ENCODE data around the gene ERCC6.
A peak's percentile ranks its signal among the peaks of the same experiment; 100 is the strongest.

Gene ERCC6

GRCh38 chr10:49538381-49539319 is at the start of gene ERCC6:
ERCC6 (minus strand) TSS chr10:49539121.
- TF ChIP-seq, protein P1, sequence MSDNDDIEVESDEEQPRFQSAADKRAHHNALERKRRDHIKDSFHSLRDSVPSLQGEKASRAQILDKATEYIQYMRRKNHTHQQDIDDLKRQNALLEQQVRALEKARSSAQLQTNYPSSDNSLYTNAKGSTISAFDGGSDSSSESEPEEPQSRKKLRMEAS (IDR thresholded peaks at IDR 0.05), result peak; percentile 96
- TF ChIP-seq CREB1 (IDR thresholded peaks at IDR 0.05; ENCODE audit: low read depth) (no peak), NFIC (IDR thresholded peaks at IDR 0.05) (no peak), RAD21 (IDR thresholded peaks at IDR 0.05; ENCODE audit: low read depth) (no peak), ZBTB7A (IDR thresholded peaks at IDR 0.05; ENCODE audit: low read depth) (no peak), FOXM1 (IDR thresholded peaks at IDR 0.05; ENCODE audit: borderline replicate concordance, low read depth) (peak; percentile 27; the same call in 1 of the 2 replicates), REST (IDR thresholded peaks at IDR 0.05; ENCODE audit: low read depth) (no peak), EGR1 (IDR thresholded peaks at IDR 0.05) (peak; percentile 66; the same call in 1 of the 2 replicates), EP300 (IDR thresholded peaks at IDR 0.05; ENCODE audit: borderline replicate concordance) (no peak), TAF1 (IDR thresholded peaks at IDR 0.05; ENCODE audit: low read depth) (peak; percentile 65), CEBPB (IDR thresholded peaks at IDR 0.05) (no peak), YY1 (IDR thresholded peaks at IDR 0.05; ENCODE audit: low read depth) (no peak), TEAD4 (IDR thresholded peaks at IDR 0.05) (no peak)
- TF ChIP-seq, protein P2, sequence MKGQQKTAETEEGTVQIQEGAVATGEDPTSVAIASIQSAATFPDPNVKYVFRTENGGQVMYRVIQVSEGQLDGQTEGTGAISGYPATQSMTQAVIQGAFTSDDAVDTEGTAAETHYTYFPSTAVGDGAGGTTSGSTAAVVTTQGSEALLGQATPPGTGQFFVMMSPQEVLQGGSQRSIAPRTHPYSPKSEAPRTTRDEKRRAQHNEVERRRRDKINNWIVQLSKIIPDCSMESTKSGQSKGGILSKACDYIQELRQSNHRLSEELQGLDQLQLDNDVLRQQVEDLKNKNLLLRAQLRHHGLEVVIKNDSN (IDR thresholded peaks at IDR 0.05), result peak; percentile 93

GRCh38 chr10:49587981-49588380 is 49.1 kb upstream of the ERCC6 start:
- TF ChIP-seq, protein P1 (IDR thresholded peaks at IDR 0.05), result no peak
- TF ChIP-seq, protein P2 (IDR thresholded peaks at IDR 0.05), result no peak
- TF ChIP-seq EGR1 (IDR thresholded peaks at IDR 0.05) (no peak), TEAD4 (IDR thresholded peaks at IDR 0.05) (no peak), REST (IDR thresholded peaks at IDR 0.05; ENCODE audit: low read depth) (no peak), RAD21 (IDR thresholded peaks at IDR 0.05; ENCODE audit: low read depth) (no peak), EP300 (IDR thresholded peaks at IDR 0.05; ENCODE audit: borderline replicate concordance) (no peak), TCF12 (IDR thresholded peaks at IDR 0.05; ENCODE audit: low read depth) (no peak), ZBTB7A (IDR thresholded peaks at IDR 0.05; ENCODE audit: low read depth) (no peak), CREB1 (IDR thresholded peaks at IDR 0.05; ENCODE audit: low read depth) (no peak), YY1 (IDR thresholded peaks at IDR 0.05; ENCODE audit: low read depth) (no peak), TAF1 (IDR thresholded peaks at IDR 0.05; ENCODE audit: low read depth) (no peak), CEBPB (IDR thresholded peaks at IDR 0.05) (no peak), FOXM1 (IDR thresholded peaks at IDR 0.05; ENCODE audit: borderline replicate concordance, low read depth) (no peak)

DNA sequence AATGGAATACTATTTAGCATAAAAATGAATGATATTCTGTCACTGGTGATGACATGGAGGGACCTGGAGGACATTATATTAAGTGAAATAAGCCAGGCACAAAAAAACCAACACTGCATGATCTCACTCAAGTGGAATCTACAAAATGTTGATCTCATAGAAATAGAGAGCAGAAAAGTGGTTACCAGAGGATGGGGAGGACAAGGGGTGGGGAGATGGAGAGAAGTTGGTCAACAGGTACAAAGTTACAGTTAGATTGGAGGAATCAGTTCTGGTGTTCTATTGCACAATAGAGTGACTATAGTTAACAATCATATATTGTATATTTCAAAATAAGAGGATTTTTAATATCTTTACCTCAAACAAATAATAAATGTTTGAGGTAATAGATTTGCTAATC is 46.5 kb upstream of the ERCC6 start:
- TF ChIP-seq RAD21 (IDR thresholded peaks at IDR 0.05; ENCODE audit: low read depth) (no peak), REST (IDR thresholded peaks at IDR 0.05; ENCODE audit: low read depth) (no peak), EP300 (IDR thresholded peaks at IDR 0.05; ENCODE audit: borderline replicate concordance) (no peak), CEBPB (IDR thresholded peaks at IDR 0.05) (0 out of 2 replicates have a peak, but pooled peaks have one; percentile 47), ZBTB7A (IDR thresholded peaks at IDR 0.05; ENCODE audit: low read depth) (no peak), TEAD4 (IDR thresholded peaks at IDR 0.05) (peak; percentile 43; the same call in 1 of the 2 replicates), YY1 (IDR thresholded peaks at IDR 0.05; ENCODE audit: low read depth) (no peak), TAF1 (IDR thresholded peaks at IDR 0.05; ENCODE audit: low read depth) (no peak)
- TF ChIP-seq, protein P1 (IDR thresholded peaks at IDR 0.05), result no peak

Data from Ishikawa (cell line).